HEK293 (cell line): ENCODE measurements around the gene PLEKHH2.

Source experiments
- CTCF ChIA-PET: fragments of 350-600 bp; formaldehyde crosslinking; extraction: SDS; loops from one replicate; lab custom pipeline; 2021; ENCODE audit warnings: antibody characterized with exemption; lab: Yijun Ruan, JAX
- POLR2A ChIA-PET: fragments of 300-600 bp; formaldehyde crosslinking; extraction: SDS; loops from one replicate; lab custom pipeline; 2020; ENCODE audit warnings: antibody characterized with exemption, inconsistent platforms; lab: Yijun Ruan, JAX
- H3K27ac ChIP-seq: fragments of 200-500 bp; sonication (Bioruptor generic); 2 replicates; pipeline ENCODE4 v1.5.1; 2014; ENCODE audit warnings: low read depth, low read length, control low read depth, inconsistent platforms; ENCODE audit errors: extremely low read depth
- H3K36me3 ChIP-seq, 2 experiments: fragments of 200-500 bp in 1 of 2; sonication (Bioruptor generic) in 1 of 2; 1 replicate in 1 of 2; 2 replicates in 1 of 2; pipeline ENCODE4 v1.5.1; 2014 to 2017; ENCODE audit warnings: inconsistent platforms in 2 of 2, low read length in 2 of 2; ENCODE audit not compliant: control insufficient read depth in 2 of 2, insufficient read depth in 1 of 2
- H3K4me1 ChIP-seq: fragments of 200-500 bp; sonication (Bioruptor generic); 2 replicates; pipeline ENCODE4 v1.5.1; 2014; ENCODE audit warnings: mild to moderate bottlenecking, low read length, inconsistent platforms; ENCODE audit not compliant: control insufficient read depth, insufficient read depth
- H3K4me3 ChIP-seq: 2 replicates; pipeline ENCODE4 v1.5.1; 2011; ENCODE audit warnings: low read depth, mild to moderate bottlenecking, control low read depth, low read length, moderate library complexity
- H3K9me3 ChIP-seq: fragments of 200-500 bp; sonication (Bioruptor generic); 2 replicates; pipeline ENCODE4 v1.5.1; 2014; ENCODE audit warnings: low read depth, low read length, inconsistent platforms; ENCODE audit not compliant: control insufficient read depth, insufficient read depth
- GLI2 ChIP-seq: fragments of 450-650 bp; formaldehyde crosslinking; IDR thresholded peaks from 2 replicates; pipeline ENCODE4; 2017; ENCODE audit warnings: missing biosample characterization, missing genetic modification characterization, low read depth, borderline replicate concordance
- GLI4 ChIP-seq: fragments of 450-650 bp; formaldehyde crosslinking; IDR thresholded peaks from 2 replicates; pipeline ENCODE4 v1.5.1; 2016; ENCODE audit warnings: missing biosample characterization, missing genetic modification characterization
- GLIS2 ChIP-seq: fragments of 450-650 bp; formaldehyde crosslinking; IDR thresholded peaks from 2 replicates; pipeline ENCODE4 v1.5.1; 2016; ENCODE audit warnings: missing biosample characterization, missing genetic modification characterization
- KLF9 ChIP-seq: fragments of 450-650 bp; formaldehyde crosslinking; IDR thresholded peaks from 2 replicates; pipeline ENCODE4 v1.5.1; 2016; ENCODE audit warnings: missing biosample characterization, missing genetic modification characterization, low read depth
- SP3 ChIP-seq: fragments of 450-650 bp; formaldehyde crosslinking; IDR thresholded peaks from 2 replicates; pipeline ENCODE4 v1.5.1; 2016; ENCODE audit warnings: missing biosample characterization, missing genetic modification characterization
- SP7 ChIP-seq: fragments of 450-650 bp; formaldehyde crosslinking; IDR thresholded peaks from 2 replicates; pipeline ENCODE4 v1.5.1; 2016; ENCODE audit warnings: missing biosample characterization, missing genetic modification characterization
- ZBTB7A ChIP-seq: fragments of 450-650 bp; formaldehyde crosslinking; IDR thresholded peaks from 2 replicates; pipeline ENCODE4 v1.5.1; 2016; ENCODE audit warnings: low read depth, missing biosample characterization, missing genetic modification characterization
- ZFP37 ChIP-seq: fragments of 450-650 bp; formaldehyde crosslinking; IDR thresholded peaks from 2 replicates; pipeline ENCODE4 v1.5.1; 2016; ENCODE audit warnings: missing biosample characterization, missing genetic modification characterization
- ZFP69B ChIP-seq: fragments of 450-650 bp; formaldehyde crosslinking; IDR thresholded peaks from 2 replicates; pipeline ENCODE4 v1.5.1; 2016; ENCODE audit warnings: missing biosample characterization, missing genetic modification characterization
- ZIC2 ChIP-seq: fragments of 450-650 bp; formaldehyde crosslinking; IDR thresholded peaks from 2 replicates; pipeline ENCODE4 v1.5.1; 2016; ENCODE audit warnings: missing biosample characterization, missing genetic modification characterization
- ZNF16 ChIP-seq: fragments of 450-650 bp; formaldehyde crosslinking; IDR thresholded peaks from 2 replicates; pipeline ENCODE4 v1.5.1; 2016; ENCODE audit warnings: low read depth, missing biosample characterization, missing genetic modification characterization
- ZNF37A ChIP-seq: fragments of 450-650 bp; IDR thresholded peaks from 2 replicates; pipeline ENCODE4 v1.5.1; 2018; ENCODE audit warnings: missing biosample characterization, missing genetic modification characterization
- ZNF391 ChIP-seq: fragments of 450-650 bp; formaldehyde crosslinking; IDR thresholded peaks from 2 replicates; pipeline ENCODE4 v1.5.1; 2016; ENCODE audit warnings: low read depth, missing biosample characterization, missing genetic modification characterization, borderline replicate concordance
- ZNF654 ChIP-seq: fragments of 450-650 bp; formaldehyde crosslinking; IDR thresholded peaks from 2 replicates; pipeline ENCODE4 v1.5.1; 2016; ENCODE audit warnings: low read depth, missing biosample characterization, missing genetic modification characterization
- ZSCAN30 ChIP-seq: fragments of 450-650 bp; IDR thresholded peaks from 2 replicates; pipeline ENCODE4 v1.5.1; 2018; ENCODE audit warnings: missing biosample characterization, mild to moderate bottlenecking, missing genetic modification characterization, moderate library complexity
- TF ChIP-seq, protein P1 (sequence below): fragments of 450-650 bp; formaldehyde crosslinking; IDR thresholded peaks from 2 replicates; pipeline ENCODE4 v1.5.1; 2016; ENCODE audit warnings: missing biosample characterization, missing genetic modification characterization
- TF ChIP-seq, protein P2 (sequence below): fragments of 450-650 bp; formaldehyde crosslinking; IDR thresholded peaks from 2 replicates; pipeline ENCODE4 v1.5.1; 2017; ENCODE audit warnings: missing biosample characterization, missing genetic modification characterization
- TF ChIP-seq, protein P3 (sequence below): fragments of 450-650 bp; formaldehyde crosslinking; IDR thresholded peaks from 2 replicates; pipeline ENCODE4 v1.5.1; 2016; ENCODE audit warnings: missing biosample characterization, missing genetic modification characterization, borderline replicate concordance
- TF ChIP-seq, protein P4 (sequence below): fragments of 450-650 bp; formaldehyde crosslinking; IDR thresholded peaks from 2 replicates; pipeline ENCODE4 v1.5.1; 2016; ENCODE audit warnings: missing biosample characterization, missing genetic modification characterization
- TF ChIP-seq, protein P5 (sequence below): fragments of 450-650 bp; formaldehyde crosslinking; IDR thresholded peaks from 2 replicates; pipeline ENCODE4 v1.5.1; 2016; ENCODE audit warnings: missing biosample characterization, missing genetic modification characterization

Gene PLEKHH2

DNA sequence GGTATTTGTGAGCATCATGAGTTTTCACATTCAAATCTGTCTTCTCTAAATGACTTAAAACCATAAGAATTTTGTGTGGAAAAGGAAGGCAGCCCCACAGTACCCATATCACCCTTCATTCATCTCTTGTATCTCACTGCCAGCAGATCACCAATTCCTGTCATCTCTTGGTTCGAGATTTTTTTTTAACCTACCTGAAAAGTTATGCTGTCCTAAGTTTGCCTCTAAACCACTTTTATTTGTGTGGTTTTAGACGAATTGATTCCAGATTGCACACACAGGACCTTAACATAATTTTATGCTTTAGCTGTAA lies 169.6 kb downstream of the PLEKHH2 start (continued):
- TF ChIP-seq ZNF654 = no peak
- no peak for TF ChIP-seq GLI2 (tag by site-specific recombination)
- TF ChIP-seq, protein P1, sequence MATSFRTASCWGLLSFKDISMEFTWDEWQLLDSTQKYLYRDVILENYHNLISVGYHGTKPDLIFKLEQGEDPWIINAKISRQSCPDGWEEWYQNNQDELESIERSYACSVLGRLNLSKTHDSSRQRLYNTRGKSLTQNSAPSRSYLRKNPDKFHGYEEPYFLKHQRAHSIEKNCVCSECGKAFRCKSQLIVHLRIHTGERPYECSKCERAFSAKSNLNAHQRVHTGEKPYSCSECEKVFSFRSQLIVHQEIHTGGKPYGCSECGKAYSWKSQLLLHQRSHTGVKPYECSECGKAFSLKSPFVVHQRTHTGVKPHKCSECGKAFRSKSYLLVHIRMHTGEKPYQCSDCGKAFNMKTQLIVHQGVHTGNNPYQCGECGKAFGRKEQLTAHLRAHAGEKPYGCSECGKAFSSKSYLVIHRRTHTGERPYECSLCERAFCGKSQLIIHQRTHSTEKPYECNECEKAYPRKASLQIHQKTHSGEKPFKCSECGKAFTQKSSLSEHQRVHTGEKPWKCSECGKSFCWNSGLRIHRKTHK (tag by site-specific recombination) = no peak
- no peak for TF ChIP-seq GLI4
- TF ChIP-seq, protein P2, sequence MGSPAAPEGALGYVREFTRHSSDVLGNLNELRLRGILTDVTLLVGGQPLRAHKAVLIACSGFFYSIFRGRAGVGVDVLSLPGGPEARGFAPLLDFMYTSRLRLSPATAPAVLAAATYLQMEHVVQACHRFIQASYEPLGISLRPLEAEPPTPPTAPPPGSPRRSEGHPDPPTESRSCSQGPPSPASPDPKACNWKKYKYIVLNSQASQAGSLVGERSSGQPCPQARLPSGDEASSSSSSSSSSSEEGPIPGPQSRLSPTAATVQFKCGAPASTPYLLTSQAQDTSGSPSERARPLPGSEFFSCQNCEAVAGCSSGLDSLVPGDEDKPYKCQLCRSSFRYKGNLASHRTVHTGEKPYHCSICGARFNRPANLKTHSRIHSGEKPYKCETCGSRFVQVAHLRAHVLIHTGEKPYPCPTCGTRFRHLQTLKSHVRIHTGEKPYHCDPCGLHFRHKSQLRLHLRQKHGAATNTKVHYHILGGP (tag by site-specific recombination) = no peak
- no peak for TF ChIP-seq ZIC2 (tag by site-specific recombination)
- no peak for TF ChIP-seq GLIS2 (tag by site-specific recombination)
- TF ChIP-seq, protein P3, sequence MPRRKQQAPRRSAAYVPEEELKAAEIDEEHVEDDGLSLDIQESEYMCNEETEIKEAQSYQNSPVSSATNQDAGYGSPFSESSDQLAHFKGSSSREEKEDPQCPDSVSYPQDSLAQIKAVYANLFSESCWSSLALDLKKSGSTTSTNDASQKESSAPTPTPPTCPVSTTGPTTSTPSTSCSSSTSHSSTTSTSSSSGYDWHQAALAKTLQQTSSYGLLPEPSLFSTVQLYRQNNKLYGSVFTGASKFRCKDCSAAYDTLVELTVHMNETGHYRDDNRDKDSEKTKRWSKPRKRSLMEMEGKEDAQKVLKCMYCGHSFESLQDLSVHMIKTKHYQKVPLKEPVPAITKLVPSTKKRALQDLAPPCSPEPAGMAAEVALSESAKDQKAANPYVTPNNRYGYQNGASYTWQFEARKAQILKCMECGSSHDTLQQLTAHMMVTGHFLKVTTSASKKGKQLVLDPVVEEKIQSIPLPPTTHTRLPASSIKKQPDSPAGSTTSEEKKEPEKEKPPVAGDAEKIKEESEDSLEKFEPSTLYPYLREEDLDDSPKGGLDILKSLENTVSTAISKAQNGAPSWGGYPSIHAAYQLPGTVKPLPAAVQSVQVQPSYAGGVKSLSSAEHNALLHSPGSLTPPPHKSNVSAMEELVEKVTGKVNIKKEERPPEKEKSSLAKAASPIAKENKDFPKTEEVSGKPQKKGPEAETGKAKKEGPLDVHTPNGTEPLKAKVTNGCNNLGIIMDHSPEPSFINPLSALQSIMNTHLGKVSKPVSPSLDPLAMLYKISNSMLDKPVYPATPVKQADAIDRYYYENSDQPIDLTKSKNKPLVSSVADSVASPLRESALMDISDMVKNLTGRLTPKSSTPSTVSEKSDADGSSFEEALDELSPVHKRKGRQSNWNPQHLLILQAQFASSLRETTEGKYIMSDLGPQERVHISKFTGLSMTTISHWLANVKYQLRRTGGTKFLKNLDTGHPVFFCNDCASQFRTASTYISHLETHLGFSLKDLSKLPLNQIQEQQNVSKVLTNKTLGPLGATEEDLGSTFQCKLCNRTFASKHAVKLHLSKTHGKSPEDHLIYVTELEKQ (tag by site-specific recombination) = no peak
- TF ChIP-seq SP3 (tag by site-specific recombination) = no peak
- TF ChIP-seq KLF9 (tag by site-specific recombination) = no peak
- TF ChIP-seq ZNF37A = no peak

DNA sequence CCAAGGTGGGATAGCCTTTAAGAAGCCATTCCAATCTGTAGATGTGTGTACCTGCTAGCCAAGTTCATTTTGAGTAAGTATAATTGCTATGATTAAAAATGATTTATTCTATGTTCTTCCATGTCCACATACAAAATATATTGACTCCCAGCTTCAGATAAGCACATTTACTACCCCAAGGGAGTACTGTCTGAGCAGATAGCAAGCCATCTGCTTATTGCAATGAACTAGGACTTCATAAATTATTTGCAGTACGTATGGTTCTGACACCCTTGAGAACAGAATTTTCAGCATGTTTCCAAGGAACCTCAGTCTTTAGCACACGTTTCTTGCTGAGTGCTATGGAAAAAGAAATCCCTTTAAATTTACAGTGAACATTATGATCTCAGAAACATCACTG lies 173.4 kb downstream of the PLEKHH2 start:
- H3K27ac ChIP-seq = no peak overlapping the region
- H3K4me3 ChIP-seq = no peak overlapping the region
- peaks cover 3 to 11% of the 10 kb centered on the region in 2 experiments; a peak in 2 of 3 replicates for H3K36me3 ChIP-seq
- no peaks in the 10 kb centered on the region for H3K9me3 ChIP-seq
- ChIA-PET POLR2A (no interaction called here), CTCF (no interaction called here)
- TF ChIP-seq ZSCAN30 (tag by site-specific recombination) (no peak), ZFP37 (no peak), ZBTB7A (tag by site-specific recombination) (no peak), ZFP69B (tag by site-specific recombination) (no peak), ZNF16 (tag by site-specific recombination) (no peak), ZNF391 (tag by site-specific recombination) (no peak), SP7 (tag by site-specific recombination) (no peak)
- TF ChIP-seq, protein P4, sequence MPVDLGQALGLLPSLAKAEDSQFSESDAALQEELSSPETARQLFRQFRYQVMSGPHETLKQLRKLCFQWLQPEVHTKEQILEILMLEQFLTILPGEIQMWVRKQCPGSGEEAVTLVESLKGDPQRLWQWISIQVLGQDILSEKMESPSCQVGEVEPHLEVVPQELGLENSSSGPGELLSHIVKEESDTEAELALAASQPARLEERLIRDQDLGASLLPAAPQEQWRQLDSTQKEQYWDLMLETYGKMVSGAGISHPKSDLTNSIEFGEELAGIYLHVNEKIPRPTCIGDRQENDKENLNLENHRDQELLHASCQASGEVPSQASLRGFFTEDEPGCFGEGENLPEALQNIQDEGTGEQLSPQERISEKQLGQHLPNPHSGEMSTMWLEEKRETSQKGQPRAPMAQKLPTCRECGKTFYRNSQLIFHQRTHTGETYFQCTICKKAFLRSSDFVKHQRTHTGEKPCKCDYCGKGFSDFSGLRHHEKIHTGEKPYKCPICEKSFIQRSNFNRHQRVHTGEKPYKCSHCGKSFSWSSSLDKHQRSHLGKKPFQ (tag by site-specific recombination) = no peak
- TF ChIP-seq, protein P5, sequence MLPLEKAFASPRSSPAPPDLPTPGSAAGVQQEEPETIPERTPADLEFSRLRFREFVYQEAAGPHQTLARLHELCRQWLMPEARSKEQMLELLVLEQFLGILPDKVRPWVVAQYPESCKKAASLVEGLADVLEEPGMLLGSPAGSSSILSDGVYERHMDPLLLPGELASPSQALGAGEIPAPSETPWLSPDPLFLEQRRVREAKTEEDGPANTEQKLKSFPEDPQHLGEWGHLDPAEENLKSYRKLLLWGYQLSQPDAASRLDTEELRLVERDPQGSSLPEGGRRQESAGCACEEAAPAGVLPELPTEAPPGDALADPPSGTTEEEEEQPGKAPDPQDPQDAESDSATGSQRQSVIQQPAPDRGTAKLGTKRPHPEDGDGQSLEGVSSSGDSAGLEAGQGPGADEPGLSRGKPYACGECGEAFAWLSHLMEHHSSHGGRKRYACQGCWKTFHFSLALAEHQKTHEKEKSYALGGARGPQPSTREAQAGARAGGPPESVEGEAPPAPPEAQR (tag by site-specific recombination) = no peak
- H3K4me1 ChIP-seq = no peaks in the 10 kb centered on the region
